Tibial nerve (tissue), 4 donors: Measurements from ENCODE around the gene RARA. TPM values are rescaled to one million over a fixed set of nuclear protein-coding genes. Genes with fewer than 3 reads are reported as not detected.
"Not testable (repeated sequence)": the region's sequence is repeated elsewhere in the genome, so short reads cannot be mapped to it uniquely, and the experiment has no call there.

ENCODE experiments used
- DNase-seq, 2 donors: peaks; one replicate each; pipeline ENCODE4 v3.0.0-alpha.2; 2019; ENCODE audit warnings: low spot score in 2 of 2
- H3K27ac ChIP-seq, 4 donors: fragments of 200-600 bp; sonication (generic) in 3 of 4; one replicate each; pipeline ENCODE4 v1.5.1; 2017 to 2019; ENCODE audit warnings: mild to moderate bottlenecking in 1 of 4
- H3K27me3 ChIP-seq, 2 donors: fragments of 200-600 bp; sonication (generic) in 1 of 2; one replicate each; pipeline versions ENCODE4 v1.5.1 to v1.6.0; 2017 to 2019
- H3K36me3 ChIP-seq, 3 donors: fragments of 200-600 bp; sonication (generic); one replicate each; pipeline ENCODE4 v1.5.1; 2018 to 2019
- H3K4me1 ChIP-seq, 4 donors: fragments of 200-600 bp; sonication (generic) in 3 of 4; one replicate each; pipeline ENCODE4 v1.5.1; 2017 to 2019
- H3K4me3 ChIP-seq, 4 donors: fragments of 200-600 bp; sonication (generic) in 3 of 4; one replicate each; pipeline ENCODE4 v1.5.1; 2017 to 2019; ENCODE audit warnings: mild to moderate bottlenecking in 1 of 4, moderate library complexity in 1 of 4
- H3K9me3 ChIP-seq, 4 donors: fragments of 200-600 bp; sonication (generic) in 3 of 4; one replicate each; pipeline ENCODE4 v1.5.1; 2017 to 2019
- CTCF ChIP-seq, 5 experiments: fragments of 200-600 bp in 3 of 5; fragments of 450-650 bp in 2 of 5; sonication (generic) in 3 of 5; IDR thresholded peaks; one replicate each; pipeline ENCODE4 v1.5.1; 2016 to 2019; ENCODE audit warnings: antibody characterized with exemption in 5 of 5, mild to moderate bottlenecking in 3 of 5, moderate library complexity in 2 of 5
- EP300 ChIP-seq, 2 donors: sonication (generic); formaldehyde crosslinking; IDR thresholded peaks; one replicate each; pipeline ENCODE4 v1.6.1; 2017; ENCODE audit warnings: antibody characterized with exemption in 2 of 2, mild to moderate bottlenecking in 1 of 2
- POLR2A ChIP-seq, 2 donors: fragments of 450-650 bp; IDR thresholded peaks; one replicate each; pipeline ENCODE4 v1.6.1; 2017; ENCODE audit warnings: antibody characterized with exemption in 2 of 2, mild to moderate bottlenecking in 2 of 2, moderate library complexity in 2 of 2
- WGBS, 2 donors: methylation state at CpG; one replicate each; pipeline ENCODE4 v1.1.5; 2018; 5-methylcytosine and 5-hydroxymethylcytosine counted together
- total RNA-seq, 4 donors: library from RNA; depleted of rRNA; stranded (reverse); fragments of >200 nt; gene quantifications; one replicate each; pipeline ENCODE4 v1.1.0, GENCODE V29; 2016

RARA gene
- total RNA-seq, 4 donors from 2014 or later = 28.9 to 58.2 (median 46.4) TPM

- no peak overlapping the region for H3K27ac ChIP-seq
- no peaks in the 10 kb centered on the region for H3K4me1 ChIP-seq
- no peaks in the 10 kb centered on the region for H3K36me3 ChIP-seq
- no peak for TF ChIP-seq POLR2A (IDR thresholded peaks at IDR 0.05)
- no peak for TF ChIP-seq EP300 (IDR thresholded peaks at IDR 0.05)
- TF ChIP-seq CTCF (IDR thresholded peaks at IDR 0.05) = no peak
- H3K4me3 ChIP-seq = no peak overlapping the region
- DNase-seq = no peak
- 85 to 91% methylated on average over 13 of the region's 13 CpGs for WGBS, 2 donors
- H3K9me3 ChIP-seq = no peaks in the 10 kb centered on the region
- H3K27me3 ChIP-seq = no peaks in the 10 kb centered on the region
These were observed 68.9 kb downstream of the RARA start for GRCh38 chr17:40377832-40378231.

- Histone ChIP-seq H3K27ac (no peak overlapping the region), H3K36me3 (no peaks in the 10 kb centered on the region), H3K4me1 (no peaks in the 10 kb centered on the region), H3K4me3 (no peak overlapping the region), H3K9me3 (no peaks in the 10 kb centered on the region), H3K27me3 (no peaks in the 10 kb centered on the region)
- WGBS, 2 donors = 93 to 94% methylated on average over 7 of the region's 7 CpGs
- DNase-seq = no peak
- TF ChIP-seq POLR2A (IDR thresholded peaks at IDR 0.05) (no peak), CTCF (IDR thresholded peaks at IDR 0.05) (no peak), EP300 (IDR thresholded peaks at IDR 0.05) (no peak)
These were observed 70.0 kb downstream of the RARA start for GRCh38 chr17:40378966-40379365.

- no peaks in the 10 kb centered on the region for H3K36me3 ChIP-seq
- H3K27me3 ChIP-seq = no peaks in the 10 kb centered on the region
- WGBS, 2 donors = 40 to 55% methylated on average over 4 of the region's 4 CpGs
- no peak for TF ChIP-seq CTCF (IDR thresholded peaks at IDR 0.05)
- TF ChIP-seq POLR2A (IDR thresholded peaks at IDR 0.05) = no peak
- TF ChIP-seq EP300 (IDR thresholded peaks at IDR 0.05) = no peak
- H3K4me3 ChIP-seq = no peak overlapping the region
- no peak for DNase-seq
- H3K4me1 ChIP-seq = no peaks in the 10 kb centered on the region
- H3K27ac ChIP-seq = no peak overlapping the region
- H3K9me3 ChIP-seq = no peaks in the 10 kb centered on the region
These were observed 73.3 kb downstream of the RARA start for GRCh38 chr17:40382251-40382650.

- not testable (repeated sequence) for H3K36me3 ChIP-seq, H3K27me3 ChIP-seq, DNase-seq, H3K27ac ChIP-seq, H3K9me3 ChIP-seq, H3K4me3 ChIP-seq, H3K4me1 ChIP-seq
- 92 to 94% methylated on average over 3 of the region's 3 CpGs for WGBS, 2 donors
These were observed 77.6 kb downstream of the RARA start for GRCh38 chr17:40386555-40386954.

GRCh38 chr17:40399185-40399584 is 90.2 kb downstream of the RARA start:
- no peak for DNase-seq
- H3K4me3 ChIP-seq = no peak overlapping the region
- WGBS, 2 donors = 54 to 55% methylated on average over 4 of the region's 4 CpGs
- no peaks in the 10 kb centered on the region for H3K36me3 ChIP-seq
- H3K4me1 ChIP-seq = peaks cover 0 to 7% (median 0%) of the 10 kb centered on the region in 4 donors
- no peak overlapping the region for H3K27ac ChIP-seq
- H3K9me3 ChIP-seq = no peaks in the 10 kb centered on the region
- TF ChIP-seq CTCF (IDR thresholded peaks at IDR 0.05) (peak; percentile 32 to 65 (median 49)), POLR2A (IDR thresholded peaks at IDR 0.05) (no peak)
- H3K27me3 ChIP-seq = no peaks in the 10 kb centered on the region

GRCh38 chr17:40402668-40403067 is 93.7 kb downstream of the RARA start:
- Histone ChIP-seq H3K27me3 (no peaks in the 10 kb centered on the region), H3K4me1 (peaks cover 0 to 7% (median 0%) of the 10 kb centered on the region in 4 donors), H3K9me3 (no peaks in the 10 kb centered on the region), H3K4me3 (no peak overlapping the region), H3K36me3 (no peaks in the 10 kb centered on the region), H3K27ac (no peak overlapping the region)
- DNase-seq = no peak
- WGBS, 2 donors = 82 to 91% methylated on average over 1 of the region's 1 CpG
- TF ChIP-seq POLR2A (IDR thresholded peaks at IDR 0.05) (no peak), EP300 (IDR thresholded peaks at IDR 0.05) (no peak), CTCF (IDR thresholded peaks at IDR 0.05) (no peak)
